Osteocyte (in vitro differentiated cells): Measurements from ENCODE around the gene TYRO3. TPM values are rescaled to one million over a fixed set of nuclear protein-coding genes. Genes with fewer than 3 reads are reported as not detected.
A peak's percentile ranks its signal among the peaks of the same experiment; 100 is the strongest.
"Not testable (repeated sequence)": the region's sequence is repeated elsewhere in the genome, so short reads cannot be mapped to it uniquely, and the experiment has no call there.

Experiments
- DNase-seq: peaks from one replicate; pipeline ENCODE4 v3.0.0; 2021; ENCODE audit warnings: mixed read lengths; ENCODE audit not compliant: unreplicated experiment; ENCODE audit errors: extremely low spot score
- H3K27ac Mint-ChIP-seq: one replicate; pipeline ENCODE4 v1.8.0; 2021; ENCODE audit warnings: mild to moderate bottlenecking, mixed read lengths; ENCODE audit not compliant: unreplicated experiment
- H3K27me3 Mint-ChIP-seq: one replicate; pipeline ENCODE4 v1.8.0; 2021; ENCODE audit warnings: mixed read lengths; ENCODE audit not compliant: unreplicated experiment
- H3K36me3 Mint-ChIP-seq: one replicate; pipeline ENCODE4 v1.8.0; 2021; ENCODE audit warnings: mixed read lengths; ENCODE audit not compliant: unreplicated experiment
- H3K4me1 Mint-ChIP-seq: one replicate; pipeline ENCODE4 v1.8.0; 2021; ENCODE audit warnings: mixed read lengths; ENCODE audit not compliant: unreplicated experiment
- H3K4me3 Mint-ChIP-seq: one replicate; pipeline ENCODE4 v1.8.0; 2021; ENCODE audit warnings: mild to moderate bottlenecking, moderate library complexity, mixed read lengths; ENCODE audit not compliant: unreplicated experiment
- H3K9me3 Mint-ChIP-seq: one replicate; pipeline ENCODE4 v1.8.0; 2021; ENCODE audit warnings: mixed read lengths; ENCODE audit not compliant: unreplicated experiment
- total RNA-seq: library from RNA; stranded (reverse); gene quantifications from 2 replicates; pipeline ENCODE4 v1.2.1, GENCODE V29; 2021
- TF ChIP-seq, protein P1 (sequence below): fragments of 200-600 bp; sonication (generic); IDR thresholded peaks from 2 replicates; pipeline ENCODE4 v1.5.0; 2021; ENCODE audit warnings: antibody characterized with exemption, mild to moderate bottlenecking, moderate library complexity

The TYRO3 gene
- total RNA-seq, 1 donor from 2014 or later: 8.1 TPM

DNA sequence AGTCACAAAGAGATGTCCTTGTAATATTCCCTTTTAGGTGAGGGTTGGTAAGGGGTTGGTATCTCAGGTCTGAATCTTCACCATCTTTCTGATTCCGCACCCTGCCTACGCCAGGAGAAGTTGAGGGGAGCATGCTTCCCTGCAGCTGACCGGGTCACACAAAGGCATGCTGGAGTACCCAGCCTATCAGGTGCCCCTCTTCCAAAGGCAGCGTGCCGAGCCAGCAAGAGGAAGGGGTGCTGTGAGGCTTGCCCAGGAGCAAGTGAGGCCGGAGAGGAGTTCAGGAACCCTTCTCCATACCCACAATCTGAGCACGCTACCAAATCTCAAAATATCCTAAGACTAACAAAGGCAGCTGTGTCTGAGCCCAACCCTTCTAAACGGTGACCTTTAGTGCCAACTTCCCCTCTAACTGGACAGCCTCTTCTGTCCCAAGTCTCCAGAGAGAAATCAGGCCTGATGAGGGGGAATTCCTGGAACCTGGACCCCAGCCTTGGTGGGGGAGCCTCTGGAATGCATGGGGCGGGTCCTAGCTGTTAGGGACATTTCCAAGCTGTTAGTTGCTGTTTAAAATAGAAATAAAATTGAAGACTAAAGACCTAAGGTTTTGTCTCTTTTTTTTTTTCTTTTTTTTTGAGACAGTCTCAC is 19.8 kb downstream of the TYRO3 start:
- H3K4me1 Mint-ChIP-seq: peaks cover 8% of the 10 kb centered on the region
- peaks cover 3% of the 10 kb centered on the region for H3K36me3 Mint-ChIP-seq
- no peak overlapping the region for H3K4me3 Mint-ChIP-seq
- TF ChIP-seq, protein P1, sequence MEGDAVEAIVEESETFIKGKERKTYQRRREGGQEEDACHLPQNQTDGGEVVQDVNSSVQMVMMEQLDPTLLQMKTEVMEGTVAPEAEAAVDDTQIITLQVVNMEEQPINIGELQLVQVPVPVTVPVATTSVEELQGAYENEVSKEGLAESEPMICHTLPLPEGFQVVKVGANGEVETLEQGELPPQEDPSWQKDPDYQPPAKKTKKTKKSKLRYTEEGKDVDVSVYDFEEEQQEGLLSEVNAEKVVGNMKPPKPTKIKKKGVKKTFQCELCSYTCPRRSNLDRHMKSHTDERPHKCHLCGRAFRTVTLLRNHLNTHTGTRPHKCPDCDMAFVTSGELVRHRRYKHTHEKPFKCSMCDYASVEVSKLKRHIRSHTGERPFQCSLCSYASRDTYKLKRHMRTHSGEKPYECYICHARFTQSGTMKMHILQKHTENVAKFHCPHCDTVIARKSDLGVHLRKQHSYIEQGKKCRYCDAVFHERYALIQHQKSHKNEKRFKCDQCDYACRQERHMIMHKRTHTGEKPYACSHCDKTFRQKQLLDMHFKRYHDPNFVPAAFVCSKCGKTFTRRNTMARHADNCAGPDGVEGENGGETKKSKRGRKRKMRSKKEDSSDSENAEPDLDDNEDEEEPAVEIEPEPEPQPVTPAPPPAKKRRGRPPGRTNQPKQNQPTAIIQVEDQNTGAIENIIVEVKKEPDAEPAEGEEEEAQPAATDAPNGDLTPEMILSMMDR: no peak
- no peak for DNase-seq
- H3K27me3 Mint-ChIP-seq: no peaks in the 10 kb centered on the region
- no peaks in the 10 kb centered on the region for H3K9me3 Mint-ChIP-seq
- H3K27ac Mint-ChIP-seq: peak overlapping the region; percentile 23

DNA sequence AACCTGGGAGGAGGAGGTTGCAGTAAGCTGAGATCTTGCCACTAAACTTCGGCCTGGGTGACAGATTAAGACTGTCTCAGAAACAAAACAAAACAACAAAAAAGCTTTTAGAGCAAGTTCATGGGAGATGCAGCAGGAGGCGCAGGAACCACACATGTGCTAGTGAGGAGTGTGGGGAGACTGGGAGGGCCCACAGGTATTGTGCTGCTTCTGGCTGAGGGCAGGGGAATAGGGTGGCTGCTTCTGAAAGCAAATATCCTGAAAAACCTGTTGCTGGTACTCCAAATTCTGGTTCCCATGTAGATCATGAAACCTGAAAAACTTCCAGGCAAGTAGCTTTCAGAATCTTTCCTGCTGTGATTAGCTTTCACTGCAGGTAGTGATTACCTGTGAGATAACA is 22.1 kb downstream of the TYRO3 start:
- Mint-ChIP-seq H3K27ac (no peak overlapping the region), H3K27me3 (no peaks in the 10 kb centered on the region), H3K4me3 (no peak overlapping the region), H3K9me3 (no peaks in the 10 kb centered on the region), H3K36me3 (no peaks in the 10 kb centered on the region), H3K4me1 (peaks cover 17% of the 10 kb centered on the region)
- TF ChIP-seq, protein P1: no peak
- DNase-seq: no peak

DNA sequence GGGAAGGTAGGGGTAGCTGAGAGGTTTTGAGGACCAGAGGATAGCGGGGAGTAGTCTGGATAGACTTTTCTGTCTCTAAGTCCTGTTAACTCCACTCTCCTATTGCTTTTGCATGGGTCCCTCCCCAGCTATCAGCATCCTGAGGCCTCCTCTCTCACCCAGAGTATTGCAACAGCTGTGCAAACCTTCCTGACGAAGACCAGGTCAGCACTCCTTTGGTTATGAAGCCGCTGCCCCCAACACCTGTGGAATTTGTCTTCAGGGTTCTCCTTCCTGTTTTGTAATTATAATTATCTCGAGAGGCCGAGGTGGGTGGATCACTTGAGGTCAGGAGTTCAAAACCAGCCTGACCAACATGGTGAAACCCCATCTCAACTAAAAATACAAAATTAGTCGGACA is 24.8 kb downstream of the TYRO3 start:
- TF ChIP-seq, protein P1: no peak
- Mint-ChIP-seq H3K27ac (no peak overlapping the region), H3K27me3 (no peaks in the 10 kb centered on the region), H3K9me3 (no peaks in the 10 kb centered on the region), H3K4me1 (peaks cover 14% of the 10 kb centered on the region), H3K36me3 (no peaks in the 10 kb centered on the region), H3K4me3 (no peak overlapping the region)
- DNase-seq: no peak

DNA sequence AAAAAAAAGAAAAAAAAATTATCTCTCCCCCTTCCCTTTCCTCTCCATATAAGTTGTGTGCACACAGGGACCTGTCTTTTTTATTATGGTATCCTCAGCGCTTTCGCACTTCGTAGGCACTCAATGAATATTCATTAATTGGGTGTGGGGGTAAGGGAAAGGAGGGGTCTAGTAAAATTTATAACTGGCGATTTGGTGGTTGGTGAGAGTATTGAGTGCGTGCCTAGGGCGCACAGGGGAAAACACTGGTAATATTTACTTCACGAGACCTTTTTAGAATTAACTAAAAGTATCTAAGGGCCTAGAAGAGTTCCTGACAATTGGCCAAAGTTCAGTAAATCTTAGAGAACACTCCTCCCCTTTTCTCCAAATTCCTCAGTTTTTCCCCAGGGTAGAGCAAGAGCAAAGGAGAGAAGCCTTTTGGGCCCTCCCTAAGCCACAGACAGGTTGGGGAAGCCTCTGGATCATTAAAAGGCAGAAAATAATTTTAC is 25.7 kb downstream of the TYRO3 start:
- no peaks in the 10 kb centered on the region for H3K36me3 Mint-ChIP-seq
- peak overlapping the region; percentile 65 for H3K4me3 Mint-ChIP-seq
- no peaks in the 10 kb centered on the region for H3K27me3 Mint-ChIP-seq
- DNase-seq: no peak
- H3K4me1 Mint-ChIP-seq: peaks cover 11% of the 10 kb centered on the region
- peak overlapping the region; percentile 66 for H3K27ac Mint-ChIP-seq
- TF ChIP-seq, protein P1: no peak
- H3K9me3 Mint-ChIP-seq: no peaks in the 10 kb centered on the region

DNA sequence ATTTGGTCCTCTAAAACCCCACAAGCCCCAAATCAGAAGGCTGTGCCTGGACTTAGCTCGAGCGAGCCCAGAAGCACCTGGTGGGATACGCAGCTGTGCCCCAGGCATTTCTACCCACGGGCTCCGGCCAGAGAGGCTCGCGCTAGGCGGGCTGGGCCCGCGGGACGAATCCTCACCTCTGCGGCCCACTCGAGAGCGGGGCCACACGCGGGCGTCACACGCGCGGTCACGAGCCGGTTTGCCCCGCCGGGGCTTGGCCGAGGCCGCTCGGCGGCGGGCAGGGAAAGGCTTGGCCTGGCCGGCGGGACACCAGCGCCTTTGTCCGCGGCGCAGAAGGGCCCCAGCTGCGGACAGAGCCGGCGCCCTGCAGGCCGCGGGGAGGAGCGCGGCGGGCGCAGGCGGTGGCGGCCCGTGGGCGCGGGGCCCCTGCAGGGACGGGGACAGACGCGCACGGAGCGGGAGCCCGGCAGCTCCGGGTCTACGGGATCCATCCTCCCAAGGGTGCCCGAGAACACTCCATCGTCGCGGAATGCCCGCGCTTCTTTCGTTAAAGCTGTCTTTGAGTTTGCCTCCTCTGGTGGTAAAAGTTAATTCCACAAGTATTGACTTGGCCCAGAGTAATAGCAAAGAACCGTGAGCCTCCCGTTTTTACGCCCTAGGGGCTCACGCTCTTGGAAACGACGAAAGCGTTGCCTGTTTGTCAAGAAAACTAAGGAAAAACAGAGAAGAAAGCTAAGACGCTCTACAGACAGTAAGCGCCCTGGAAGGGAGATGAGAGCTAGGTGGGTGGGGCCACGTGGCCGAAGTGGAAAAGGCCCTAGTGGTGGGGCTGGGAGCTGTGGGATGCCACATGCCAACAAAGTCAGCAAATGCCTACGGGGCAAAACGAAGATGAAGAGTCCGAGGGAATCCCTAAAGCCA is 26.4 kb downstream of the TYRO3 start:
- peaks cover 7% of the 10 kb centered on the region for H3K27me3 Mint-ChIP-seq
- H3K36me3 Mint-ChIP-seq: no peaks in the 10 kb centered on the region
- peaks cover 11% of the 10 kb centered on the region for H3K4me1 Mint-ChIP-seq
- TF ChIP-seq, protein P1: peak; percentile 52
- peak overlapping the region; percentile 86 for H3K27ac Mint-ChIP-seq
- H3K4me3 Mint-ChIP-seq: peak overlapping the region; percentile 80
- DNase-seq: no peak
- no peaks in the 10 kb centered on the region for H3K9me3 Mint-ChIP-seq

DNA sequence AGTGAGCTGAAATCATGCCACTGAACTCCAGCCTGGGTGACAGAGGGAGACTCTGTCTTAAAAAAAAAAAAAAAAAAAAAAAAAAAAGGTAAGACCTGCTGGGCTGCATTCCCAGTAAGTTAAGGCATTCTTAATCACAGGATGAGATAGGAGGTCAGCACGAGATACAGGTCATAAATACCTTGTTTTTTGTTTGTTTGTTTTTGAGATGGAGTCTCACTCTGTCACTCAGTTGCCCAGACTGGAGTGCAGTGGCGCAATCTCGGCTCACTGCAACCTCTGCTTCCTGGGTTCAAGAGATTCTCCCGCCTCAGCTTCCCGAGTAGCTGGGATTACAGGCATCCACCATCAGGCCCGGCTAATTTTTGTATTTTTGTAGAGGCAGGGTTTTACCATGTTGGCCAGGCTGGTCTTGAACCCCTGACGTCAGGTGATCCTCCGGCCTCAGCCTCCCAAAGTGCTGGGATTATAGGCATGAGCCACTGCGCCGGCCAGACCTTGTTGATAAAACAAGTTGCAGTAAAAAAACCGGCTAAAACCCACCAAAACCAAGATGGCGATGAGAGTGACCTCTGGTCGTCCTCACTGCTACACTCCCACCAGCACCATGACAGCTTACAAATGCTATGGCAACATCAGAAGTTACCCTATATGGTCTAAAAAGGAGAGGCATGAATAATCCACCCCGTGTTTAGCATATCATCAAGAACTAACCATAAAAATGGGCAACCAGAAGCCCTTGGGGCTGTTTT is 27.7 kb downstream of the TYRO3 start:
- H3K36me3 Mint-ChIP-seq, H3K4me3 Mint-ChIP-seq, DNase-seq, H3K27ac Mint-ChIP-seq, H3K9me3 Mint-ChIP-seq: not testable (repeated sequence)
- Mint-ChIP-seq H3K4me1 (peaks cover 11% of the 10 kb centered on the region), H3K27me3 (peaks cover 18% of the 10 kb centered on the region)

DNA sequence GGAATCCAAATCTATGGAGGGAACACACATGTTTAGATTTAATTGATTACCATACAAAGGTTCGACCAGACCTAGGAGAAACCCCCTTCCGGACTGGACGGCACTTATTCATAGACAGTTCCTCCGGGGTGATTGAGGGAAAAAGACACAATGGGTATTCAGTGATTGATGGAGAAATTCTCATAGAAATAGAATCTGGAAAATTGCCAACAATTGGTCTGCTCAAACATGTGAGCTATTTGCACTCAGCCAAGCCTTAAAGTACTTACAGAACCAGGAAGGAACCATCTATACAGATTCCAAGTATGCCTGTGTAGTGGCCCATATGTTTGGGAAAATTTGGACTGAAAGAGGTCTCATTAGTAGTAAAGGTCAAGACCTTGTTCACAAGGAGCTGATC is 30.0 kb downstream of the TYRO3 start:
- H3K27ac Mint-ChIP-seq, DNase-seq, H3K4me3 Mint-ChIP-seq, H3K36me3 Mint-ChIP-seq, H3K9me3 Mint-ChIP-seq: not testable (repeated sequence)
- H3K27me3 Mint-ChIP-seq: peaks cover 37% of the 10 kb centered on the region
- peaks cover 11% of the 10 kb centered on the region for H3K4me1 Mint-ChIP-seq
